Urothelium cell line (cell line): ENCODE data around the gene ZNF609.

ENCODE experiments used
- DNase-seq: peaks from one replicate; pipeline ENCODE4 v3.0.0; 2011; ENCODE audit warnings: low spot score, mixed read lengths
- FAIRE-seq: peaks from 2 replicates; lab custom pipeline; 2011; peaks lifted over from hg19 to GRCh38; lab: Jason Lieb, UNC

ZNF609 gene

GRCh38 chr15:64530918-64531317 lies 70.5 kb downstream of the ZNF609 start:
- DNase-seq (no peak), FAIRE-seq (no peak)

- FAIRE-seq = no peak
- DNase-seq = no peak
These were observed 72.3 kb downstream of the ZNF609 start for GRCh38 chr15:64532521-64533315.

- no peak for DNase-seq
- no peak for FAIRE-seq
These were observed 75.3 kb downstream of the ZNF609 start for GRCh38 chr15:64535460-64536243.

GRCh38 chr15:64536244-64536836 lies 76.0 kb downstream of the ZNF609 start:
- peak; percentile 86 for DNase-seq
- FAIRE-seq = no peak

GRCh38 chr15:64542091-64542490 lies 81.7 kb downstream of the ZNF609 start:
- FAIRE-seq = no peak

GRCh38 chr15:64544450-64544849 lies 84.1 kb downstream of the ZNF609 start:
- no peak for FAIRE-seq

More at GRCh38 chr15:64542091-64542490, 81.7 kb downstream of the ZNF609 start:
- no peak for DNase-seq

GRCh38 chr15:64547275-64547674 lies 86.9 kb downstream of the ZNF609 start:
- DNase-seq (no peak), FAIRE-seq (no peak)

More at GRCh38 chr15:64544450-64544849, 84.1 kb downstream of the ZNF609 start:
- no peak for DNase-seq

GRCh38 chr15:64548235-64548634 lies 87.9 kb downstream of the ZNF609 start:
- DNase-seq = no peak
- no peak for FAIRE-seq

GRCh38 chr15:64549860-64550259 lies 89.5 kb downstream of the ZNF609 start:
- FAIRE-seq (no peak), DNase-seq (no peak)

- DNase-seq (no peak), FAIRE-seq (no peak)
These were observed 92.0 kb downstream of the ZNF609 start for GRCh38 chr15:64552281-64552948.

GRCh38 chr15:64558460-64559179 lies 98.2 kb downstream of the ZNF609 start:
- no peak for DNase-seq
- FAIRE-seq = peak; percentile 13

- no peak for DNase-seq
- no peak for FAIRE-seq
These were observed 98.9 kb downstream of the ZNF609 start for GRCh38 chr15:64559243-64559642.

GRCh38 chr15:64560501-64560900 lies 100.1 kb downstream of the ZNF609 start:
- FAIRE-seq (no peak), DNase-seq (no peak)

GRCh38 chr15:64560998-64561397 lies 100.6 kb downstream of the ZNF609 start:
- no peak for FAIRE-seq
- no peak for DNase-seq

- no peak for DNase-seq
- FAIRE-seq = no peak
These were observed 101.7 kb downstream of the ZNF609 start for GRCh38 chr15:64562003-64562640.

- DNase-seq = no peak
- no peak for FAIRE-seq
These were observed 105.7 kb downstream of the ZNF609 start for GRCh38 chr15:64566102-64566501.

GRCh38 chr15:64566629-64567427 lies 106.5 kb downstream of the ZNF609 start:
- DNase-seq = no peak
- FAIRE-seq = peak; percentile 55

- no peak for FAIRE-seq
These were observed 108.4 kb downstream of the ZNF609 start for GRCh38 chr15:64568765-64569164.

GRCh38 chr15:64571857-64572291 lies 111.5 kb downstream of the ZNF609 start:
- no peak for DNase-seq
- FAIRE-seq = no peak

More at GRCh38 chr15:64568765-64569164, 108.4 kb downstream of the ZNF609 start:
- DNase-seq = no peak
